ENCODE results near the gene ACRV1.

Gene ACRV1

GRCh38 chr11:125649465-125650166, 31.0 kb downstream of the ACRV1 start:
- no peak for DNase-seq

GRCh38 chr11:125645871-125646270, 34.8 kb downstream of the ACRV1 start:
- DNase-seq, result no peak

- no peak for DNase-seq
Observed at GRCh38 chr11:125638315-125638714, 42.3 kb downstream of the ACRV1 start.

GRCh38 chr11:125637840-125638239, 42.8 kb downstream of the ACRV1 start:
- no peak for DNase-seq

- no peak for DNase-seq
Observed at GRCh38 chr11:125627236-125627910, 53.3 kb downstream of the ACRV1 start.

- no peak for DNase-seq
Observed at GRCh38 chr11:125626288-125626950, 54.2 kb downstream of the ACRV1 start.

GRCh38 chr11:125625630-125626287, 54.9 kb downstream of the ACRV1 start:
- DNase-seq, result peak; percentile 95

GRCh38 chr11:125625225-125625629, 55.4 kb downstream of the ACRV1 start:
- DNase-seq, result no peak

GRCh38 chr11:125624756-125625213, 55.9 kb downstream of the ACRV1 start, which contains the start of gene CHEK1:
CHEK1 (plus strand) TSS chr11:125625163; CDS start chr11:125626769, 1,606 bp downstream.
- peak in 1 of 2 experiments; percentile 22 for DNase-seq

GRCh38 chr11:125623064-125623463, 57.6 kb downstream of the ACRV1 start:
- no peak for DNase-seq

GRCh38 chr11:125621995-125622394, 58.7 kb downstream of the ACRV1 start:
- no peak for DNase-seq

All from activated T-cell treated with anti-CD3 and anti-CD28 coated beads, Interleukin-2, amount 50 U/mL, for 48 hours (primary cell).